Ishikawa (cell line): ENCODE measurements around the gene NKD1.

Experiments
- CEBPB ChIP-seq: IDR thresholded peaks from 2 replicates; pipeline ENCODE4 v1.6.1; 2012
- CREB1 ChIP-seq: IDR thresholded peaks from 2 replicates; pipeline ENCODE4 v1.6.1; 2012; ENCODE audit warnings: low read depth
- EGR1 ChIP-seq: IDR thresholded peaks from 2 replicates; pipeline ENCODE4 v1.6.1; 2012
- EP300 ChIP-seq: IDR thresholded peaks from 2 replicates; pipeline ENCODE4 v1.6.1; 2012; ENCODE audit warnings: borderline replicate concordance
- FOXM1 ChIP-seq: IDR thresholded peaks from 2 replicates; pipeline ENCODE4 v1.6.1; 2012; ENCODE audit warnings: low read depth, borderline replicate concordance
- MAX ChIP-seq: IDR thresholded peaks from 2 replicates; pipeline ENCODE4 v1.6.1; 2012
- NFIC ChIP-seq: IDR thresholded peaks from 2 replicates; pipeline ENCODE4 v1.6.1; 2012
- RAD21 ChIP-seq: IDR thresholded peaks from 2 replicates; pipeline ENCODE4 v1.6.1; 2012; ENCODE audit warnings: low read depth
- REST ChIP-seq: IDR thresholded peaks from 2 replicates; pipeline ENCODE4 v1.6.1; 2012; ENCODE audit warnings: low read depth, mild to moderate bottlenecking
- TAF1 ChIP-seq: IDR thresholded peaks from 2 replicates; pipeline ENCODE4 v1.6.1; 2012; ENCODE audit warnings: low read depth, mild to moderate bottlenecking
- TCF12 ChIP-seq: IDR thresholded peaks from 2 replicates; pipeline ENCODE4 v1.6.1; 2012; ENCODE audit warnings: low read depth
- TEAD4 ChIP-seq: IDR thresholded peaks from 2 replicates; pipeline ENCODE4 v1.6.1; 2012
- USF1 ChIP-seq: IDR thresholded peaks from 2 replicates; pipeline ENCODE4 v1.6.1; 2012
- YY1 ChIP-seq: IDR thresholded peaks from 2 replicates; pipeline ENCODE4 v1.6.1; 2012; ENCODE audit warnings: low read depth
- ZBTB7A ChIP-seq: IDR thresholded peaks from 2 replicates; pipeline ENCODE4 v1.6.1; 2012; ENCODE audit warnings: low read depth

NKD1 gene

GRCh38 chr16:50591800-50592771 lies 43.9 kb downstream of the NKD1 start:
- TF ChIP-seq REST (no peak), ZBTB7A (no peak), TAF1 (no peak), RAD21 (no peak), FOXM1 (no peak), YY1 (no peak), TEAD4 (no peak), MAX (no peak)

GRCh38 chr16:50592996-50593395 lies 44.8 kb downstream of the NKD1 start:
- no peak for TF ChIP-seq CEBPB
- TF ChIP-seq REST, result no peak
- no peak for TF ChIP-seq EGR1
- no peak for TF ChIP-seq TAF1
- no peak for TF ChIP-seq TEAD4
- no peak for TF ChIP-seq EP300
- TF ChIP-seq NFIC, result no peak
- TF ChIP-seq ZBTB7A, result no peak
- no peak for TF ChIP-seq RAD21
- no peak for TF ChIP-seq USF1
- no peak for TF ChIP-seq CREB1
- TF ChIP-seq MAX, result no peak
- no peak for TF ChIP-seq TCF12

- TF ChIP-seq RAD21 (peak; percentile 27), CREB1 (no peak), FOXM1 (no peak)
Measured at GRCh38 chr16:50593410-50594150, 45.4 kb downstream of the NKD1 start.

- TF ChIP-seq CREB1 (no peak), USF1 (no peak), MAX (no peak), TCF12 (no peak), YY1 (no peak), EGR1 (no peak), EP300 (no peak), TEAD4 (no peak), CEBPB (no peak), TAF1 (no peak), RAD21 (no peak), ZBTB7A (no peak)
Measured at GRCh38 chr16:50594308-50595260, 46.4 kb downstream of the NKD1 start.

- no peak for TF ChIP-seq TCF12
- TF ChIP-seq ZBTB7A, result no peak
Measured at GRCh38 chr16:50595859-50596258, 47.7 kb downstream of the NKD1 start.
